Prostate gland (tissue), 2 donors: Measurements from ENCODE around the gene NCOA3. TPM values are rescaled to one million over a fixed set of nuclear protein-coding genes. Genes with fewer than 3 reads are reported as not detected.

Experiments
- DNase-seq: peaks from one replicate; pipeline ENCODE4 v3.0.0-alpha.2; 2019; ENCODE audit warnings: low spot score
- H3K27ac ChIP-seq, 2 donors: fragments of 200-600 bp; sonication (generic); 2 replicates each; pipeline ENCODE4 v1.5.1; 2017 to 2019
- H3K27me3 ChIP-seq: fragments of 200-600 bp; sonication (generic); replicated peaks from 2 replicates; pipeline ENCODE4 v1.5.1; 2019; ENCODE audit not compliant: insufficient read depth
- H3K36me3 ChIP-seq, 2 donors: fragments of 200-600 bp; sonication (generic); 1 replicate in 1 of 2; 2 replicates in 1 of 2; pipeline versions ENCODE4 v1.5.1 to v1.8.1; 2017 to 2019
- H3K4me1 ChIP-seq: fragments of 200-600 bp; sonication (generic); replicated peaks from 2 replicates; pipeline ENCODE4 v1.5.1; 2019
- H3K4me3 ChIP-seq, 2 donors: fragments of 200-600 bp; sonication (generic); 2 replicates each; pipeline ENCODE4 v1.5.1; 2017 to 2019
- H3K9me3 ChIP-seq: fragments of 200-600 bp; sonication (generic); 2 replicates; pipeline ENCODE4 v1.5.1; 2017
- CTCF ChIP-seq, 4 experiments: fragments of 200-600 bp in 2 of 4; fragments of 450-650 bp in 2 of 4; sonication (generic) in 2 of 4; IDR thresholded peaks; 1 replicate in 3 of 4; 2 replicates in 1 of 4; pipeline ENCODE4 v1.5.1; 2016 to 2019; ENCODE audit warnings: antibody characterized with exemption in 4 of 4, mild to moderate bottlenecking in 2 of 4, moderate library complexity in 2 of 4
- POLR2A ChIP-seq: fragments of 450-650 bp; IDR thresholded peaks from one replicate; pipeline ENCODE4 v1.6.1; 2016; ENCODE audit warnings: antibody characterized with exemption, mild to moderate bottlenecking
- POLR2AphosphoS5 ChIP-seq: sonication (generic); formaldehyde crosslinking; IDR thresholded peaks from one replicate; pipeline ENCODE4 v1.6.1; 2017; ENCODE audit warnings: antibody characterized with exemption
- WGBS: methylation state at CpG from one replicate; pipeline ENCODE4 v1.1.5; 2018; 5-methylcytosine and 5-hydroxymethylcytosine counted together
- intact Hi-C: fragments of 100-400 bp; cut with DNase I; formaldehyde crosslinking; loops from one replicate; pipeline ENCODE4 v1.14.2; 2022
- total RNA-seq, 2 donors: library from RNA; depleted of rRNA; stranded (reverse); fragments of >200 nt; gene quantifications; one replicate each; pipeline ENCODE4 v1.1.0, GENCODE V29; 2016

Gene NCOA3
- total RNA-seq, 2 donors from 2014 or later = 21.6 to 35.6 TPM

- WGBS = 97% methylated on average over 23 of the region's 23 CpGs
- no peak for TF ChIP-seq POLR2A
- no peak for TF ChIP-seq POLR2AphosphoS5
- TF ChIP-seq CTCF (IDR thresholded peaks at IDR 0.05) = no peak
- intact Hi-C loops = no loop called here
- H3K4me3 ChIP-seq = no peak overlapping the region
- DNase-seq = no peak
- H3K9me3 ChIP-seq = no peaks in the 10 kb centered on the region
- H3K27ac ChIP-seq = no peak overlapping the region
- H3K36me3 ChIP-seq = no peaks in the 10 kb centered on the region
- H3K4me1 ChIP-seq = no peaks in the 10 kb centered on the region
- H3K27me3 ChIP-seq = no peaks in the 10 kb centered on the region
Measured at GRCh38 chr20:47668313-47669151, 166.8 kb downstream of the NCOA3 start.

DNA sequence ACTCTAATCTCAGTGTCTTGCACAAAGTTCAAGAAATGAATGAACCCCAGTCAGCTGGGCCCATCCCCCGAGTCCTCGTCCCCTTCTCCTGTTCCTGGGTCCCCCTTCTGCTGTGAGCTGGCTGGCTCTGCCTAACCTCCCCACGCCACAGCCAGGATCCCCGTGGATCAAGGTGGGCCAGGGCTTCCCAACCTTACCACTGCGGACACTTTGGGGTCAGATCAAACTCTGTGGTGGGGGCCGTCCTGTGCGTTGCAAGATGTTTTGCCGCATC is 167.4 kb downstream of the NCOA3 start:
- Histone ChIP-seq H3K27ac (no peak overlapping the region), H3K9me3 (no peaks in the 10 kb centered on the region), H3K4me3 (no peak overlapping the region), H3K27me3 (no peaks in the 10 kb centered on the region), H3K4me1 (no peaks in the 10 kb centered on the region), H3K36me3 (no peaks in the 10 kb centered on the region)
- 94% methylated on average over 8 of the region's 8 CpGs for WGBS
- no peak for DNase-seq
- TF ChIP-seq CTCF (IDR thresholded peaks at IDR 0.05) (no peak), POLR2A (no peak), POLR2AphosphoS5 (no peak)
- intact Hi-C loops = no loop called here

DNA sequence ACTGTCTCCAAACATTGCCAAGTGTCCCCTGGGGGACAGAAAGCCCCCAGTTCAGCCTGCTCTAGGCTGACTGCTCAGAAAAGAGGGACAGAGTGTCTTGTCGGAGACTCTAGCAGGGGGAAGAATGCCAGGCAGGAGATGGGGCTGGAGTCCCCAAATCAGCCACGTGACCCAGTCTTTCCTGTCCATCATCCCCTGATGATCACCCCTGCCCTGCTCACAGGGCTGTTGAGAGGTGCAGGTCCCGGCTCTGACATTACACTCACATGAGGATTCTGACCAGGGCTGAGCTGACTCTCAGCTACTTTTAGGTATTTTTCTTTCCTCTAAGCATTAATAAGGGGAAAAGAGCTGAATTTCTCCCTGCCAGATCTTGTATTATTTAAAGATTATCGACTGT is 167.8 kb downstream of the NCOA3 start:
- H3K36me3 ChIP-seq = no peaks in the 10 kb centered on the region
- intact Hi-C loops = no loop called here
- WGBS = 85% methylated on average over 4 of the region's 4 CpGs

DNA sequence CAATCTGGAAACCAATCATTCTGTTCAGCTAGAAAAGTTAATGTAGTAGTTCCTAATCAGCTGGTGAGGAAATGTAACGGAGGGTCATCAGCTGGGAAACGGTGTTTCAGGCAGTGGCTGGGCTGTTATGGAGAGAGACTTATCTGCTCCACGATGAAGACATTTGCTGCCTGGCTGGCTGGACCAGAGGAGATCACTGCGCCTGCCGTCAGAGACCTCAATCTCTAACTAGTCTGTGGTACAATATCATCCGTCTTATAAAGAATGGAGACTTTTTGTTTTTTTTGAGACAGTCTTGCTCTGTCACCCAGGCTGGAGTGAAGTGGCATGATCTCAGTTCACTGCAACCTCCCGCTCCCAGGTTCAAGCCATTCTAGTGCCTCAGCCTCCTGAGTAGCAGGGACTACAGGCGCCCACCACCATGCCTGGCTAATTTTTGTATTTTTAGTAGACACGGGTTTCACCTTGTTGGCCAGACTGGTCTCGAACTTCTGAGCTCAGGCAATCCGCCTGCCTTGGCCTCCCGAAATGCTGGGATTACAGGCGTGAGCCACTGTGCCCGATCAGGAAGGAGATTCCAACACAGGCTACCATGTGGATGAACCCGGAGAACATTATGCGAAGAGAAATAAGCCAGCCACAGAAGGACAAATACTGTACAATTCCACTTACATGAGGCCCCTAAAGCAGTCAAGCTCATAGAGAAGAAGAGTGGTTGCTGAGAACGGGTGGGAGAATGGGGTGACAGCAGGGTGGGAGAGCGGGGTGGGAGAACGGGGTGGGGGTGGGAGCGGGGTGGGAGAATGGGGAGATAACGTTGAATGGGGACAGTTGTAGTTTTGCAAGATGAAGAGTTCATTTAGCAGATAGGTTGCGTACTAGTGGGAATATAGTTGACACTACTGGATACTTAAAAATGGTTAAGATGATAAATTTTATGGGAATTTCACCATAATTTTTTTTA is 168.5 kb downstream of the NCOA3 start:
- intact Hi-C loops = loop anchor here (10.0 kb wide), 3 partner anchors 505 to 705 kb away; no protein-coding TSS in a partner anchor
- no peak overlapping the region for H3K27ac ChIP-seq
- no peaks in the 10 kb centered on the region for H3K4me1 ChIP-seq
- no peak for TF ChIP-seq POLR2AphosphoS5
- no peak for TF ChIP-seq CTCF (IDR thresholded peaks at IDR 0.05)
- no peaks in the 10 kb centered on the region for H3K27me3 ChIP-seq
- WGBS = 94% methylated on average over 22 of the region's 22 CpGs
- H3K36me3 ChIP-seq = no peaks in the 10 kb centered on the region
- DNase-seq = no peak
- H3K9me3 ChIP-seq = no peaks in the 10 kb centered on the region
- H3K4me3 ChIP-seq = no peak overlapping the region

More for the DNA sequence above, 167.8 kb downstream of the NCOA3 start:
- H3K27me3 ChIP-seq = no peaks in the 10 kb centered on the region
- TF ChIP-seq POLR2AphosphoS5 (no peak), POLR2A (no peak), CTCF (IDR thresholded peaks at IDR 0.05) (no peak)
- no peaks in the 10 kb centered on the region for H3K4me1 ChIP-seq
- no peak for DNase-seq
- no peak overlapping the region for H3K4me3 ChIP-seq
- no peaks in the 10 kb centered on the region for H3K9me3 ChIP-seq
- H3K27ac ChIP-seq = no peak overlapping the region
